Bone marrow (tissue), 2 donors: ENCODE data around the gene KRTAP4-9.
A peak's percentile ranks its signal among the peaks of the same experiment; 100 is the strongest.
"Not testable (repeated sequence)": the region's sequence is repeated elsewhere in the genome, so short reads cannot be mapped to it uniquely, and the experiment has no call there.

Experiments
- DNase-seq, 2 donors: peaks; one replicate each; lab custom pipeline; 2025; lab: John Stamatoyannopoulos, UW

KRTAP4-9 gene

DNA sequence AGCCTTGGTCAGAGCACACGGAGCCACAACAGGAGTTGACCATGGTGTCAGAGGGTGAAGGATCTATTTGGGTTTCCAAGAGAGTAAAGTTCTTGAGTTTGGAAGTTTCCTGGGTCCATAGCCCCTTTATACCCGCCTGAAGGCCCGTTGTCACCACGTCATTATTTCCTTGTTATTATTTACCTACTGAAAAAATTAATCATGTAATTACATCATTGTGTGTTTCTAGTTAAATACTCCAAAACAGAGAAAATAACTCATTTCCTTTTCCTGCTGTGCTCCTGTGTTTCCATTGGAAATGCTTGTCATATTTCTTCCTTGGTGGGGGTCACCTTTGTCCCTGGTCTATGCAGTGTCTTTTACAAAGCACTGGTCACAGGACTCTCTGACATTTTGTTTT lies 7.1 kb upstream of the KRTAP4-9 start, which contains the start of gene KRTAP4-8:
KRTAP4-8 (minus strand) TSS at position 101 of the 400 bp plus-strand sequence; CDS start at position 43, 58 bp downstream.
- DNase-seq, result no peak

DNA sequence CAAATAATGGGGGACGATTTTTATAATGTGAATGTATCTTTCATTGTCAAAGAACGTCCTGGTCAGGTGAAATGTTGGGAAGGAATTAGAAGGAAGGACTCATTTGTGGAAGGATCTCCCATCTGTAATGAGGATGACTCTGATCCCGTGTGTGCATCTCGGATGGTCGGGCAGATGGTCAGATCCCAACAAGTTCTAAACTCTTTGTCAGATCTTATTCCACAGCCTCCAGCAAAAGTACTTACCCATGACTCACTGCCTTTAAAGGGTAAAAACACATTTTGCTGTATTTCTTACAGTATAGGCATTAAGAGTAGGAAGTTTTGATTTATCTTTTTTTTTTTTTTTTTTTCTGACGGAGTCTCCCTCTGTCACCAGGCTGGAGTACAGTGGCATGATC lies 6.7 kb upstream of the KRTAP4-9 start:
- DNase-seq, result no peak

DNA sequence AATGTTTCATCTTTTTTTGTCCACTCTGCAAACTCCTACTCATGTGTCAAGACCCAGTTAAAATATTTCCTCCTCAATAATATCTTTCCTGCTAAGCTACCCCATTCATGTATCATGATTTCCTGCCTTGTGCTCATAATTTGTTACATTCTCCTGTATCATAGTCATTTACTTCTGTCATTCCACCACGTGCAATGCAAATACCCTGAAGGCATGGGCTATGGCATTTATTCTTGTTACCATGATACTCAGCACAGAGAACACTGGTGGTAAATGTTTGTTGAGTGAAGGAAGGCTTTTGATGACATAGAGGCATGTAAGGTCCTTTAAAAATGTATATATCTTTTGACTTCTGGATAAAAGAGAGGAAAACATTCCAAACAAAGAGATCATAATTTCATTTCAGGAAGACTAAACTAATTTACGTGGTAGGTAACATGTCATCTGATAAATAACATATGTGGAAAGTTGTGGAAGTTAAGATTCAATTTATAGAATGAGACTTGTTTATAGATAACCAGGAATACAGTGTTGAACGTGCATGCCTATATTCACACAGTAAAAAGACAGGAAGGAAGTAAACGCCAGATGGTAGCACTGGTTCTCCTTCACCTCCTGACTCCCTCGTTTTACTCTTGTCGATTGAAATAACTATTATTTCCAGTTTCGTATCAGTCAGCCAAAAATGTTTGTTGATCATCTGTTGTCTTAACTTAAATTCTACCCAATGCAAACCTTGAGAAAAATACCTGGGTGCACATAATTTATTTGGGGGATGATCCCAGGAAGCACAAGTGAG lies 5.3 kb upstream of the KRTAP4-9 start:
- DNase-seq, result peak in 1 of 2 donors; percentile 29

DNA sequence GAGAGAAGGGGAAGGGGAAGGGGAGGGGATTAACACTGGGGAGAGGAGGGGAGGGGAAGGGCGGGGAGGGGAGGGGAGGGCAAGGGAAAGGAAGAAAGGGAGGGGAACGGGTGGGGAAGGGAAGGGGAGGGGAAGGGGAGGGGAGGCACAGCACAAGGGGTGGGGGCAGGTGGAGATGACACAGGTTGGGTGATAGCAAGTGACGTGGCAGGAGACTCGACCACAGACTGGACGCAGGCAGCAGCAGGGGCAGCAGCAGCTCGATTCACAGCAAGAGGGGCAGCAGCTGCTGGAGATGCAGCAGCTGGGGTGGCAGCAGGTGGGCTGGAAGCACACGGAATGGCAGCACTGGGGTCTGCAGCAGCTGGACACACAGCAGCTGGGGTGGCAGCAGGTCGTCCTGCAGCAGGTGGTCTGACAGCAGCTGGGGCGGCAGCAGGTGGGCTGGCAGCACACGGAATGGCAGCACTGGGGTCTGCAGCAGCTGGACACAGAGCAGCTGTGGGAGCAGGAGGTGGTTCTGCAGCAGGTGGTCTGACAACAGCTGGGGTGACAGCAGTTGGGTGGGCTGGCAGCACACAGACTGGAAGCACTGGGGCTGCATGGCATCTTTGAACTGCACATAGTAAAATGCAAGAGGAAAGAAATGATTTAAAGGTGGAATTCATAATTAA lies 3.5 kb upstream of the KRTAP4-9 start, which contains the start of gene KRTAP4-16:
KRTAP4-16 (minus strand) TSS at position 624 of the 674 bp plus-strand sequence; CDS start at position 624, 0 bp downstream.
- DNase-seq, result no peak

DNA sequence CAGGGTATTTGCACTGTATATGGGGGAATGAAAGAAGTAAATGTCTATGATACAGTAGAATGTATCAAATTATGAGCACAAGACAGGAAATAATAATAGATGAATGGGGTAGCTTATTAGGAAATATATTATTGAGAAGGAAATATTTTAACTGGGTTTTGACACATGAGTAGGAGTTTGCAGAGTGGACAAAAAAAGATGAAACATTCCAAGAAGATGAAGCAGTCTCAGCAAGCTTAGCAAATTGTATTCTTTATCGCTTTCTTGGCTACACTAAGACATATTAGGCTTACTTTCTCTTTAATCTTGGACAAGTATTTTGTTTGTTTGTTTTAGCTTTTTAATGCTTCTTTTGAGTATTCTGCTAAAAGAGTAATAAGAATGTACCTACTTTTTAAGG lies 1.3 kb upstream of the KRTAP4-9 start:
- no peak for DNase-seq

DNA sequence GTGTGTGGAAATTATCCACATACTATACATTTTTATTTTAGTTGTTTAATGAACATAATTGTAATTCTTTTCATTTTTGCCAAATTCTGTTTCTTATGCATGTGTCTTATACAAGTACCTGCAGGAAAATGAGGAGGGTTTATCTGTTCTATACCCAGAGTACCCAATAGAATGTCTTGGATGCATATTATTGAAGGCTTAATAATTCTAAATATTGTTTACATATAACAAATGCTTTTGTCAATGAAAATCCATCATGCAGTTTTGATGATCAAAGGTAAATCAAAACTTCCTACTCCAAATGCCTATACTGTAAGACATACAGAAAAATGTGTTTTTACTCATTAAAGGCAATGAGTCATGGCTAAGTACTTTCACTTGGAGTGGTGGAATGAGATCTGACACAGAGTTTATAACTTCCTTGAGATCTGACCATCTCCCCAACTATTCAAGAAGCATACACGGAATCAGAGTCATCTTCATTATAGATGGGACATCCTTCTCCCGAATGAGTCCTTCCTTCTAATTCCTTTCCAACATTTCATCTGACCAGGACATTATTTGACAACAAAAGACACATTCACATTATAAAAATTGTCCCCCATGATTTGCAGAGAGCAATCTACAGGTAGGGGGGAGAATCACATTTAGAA lies 677 bp upstream of the KRTAP4-9 start:
- DNase-seq, result not testable (repeated sequence)

DNA sequence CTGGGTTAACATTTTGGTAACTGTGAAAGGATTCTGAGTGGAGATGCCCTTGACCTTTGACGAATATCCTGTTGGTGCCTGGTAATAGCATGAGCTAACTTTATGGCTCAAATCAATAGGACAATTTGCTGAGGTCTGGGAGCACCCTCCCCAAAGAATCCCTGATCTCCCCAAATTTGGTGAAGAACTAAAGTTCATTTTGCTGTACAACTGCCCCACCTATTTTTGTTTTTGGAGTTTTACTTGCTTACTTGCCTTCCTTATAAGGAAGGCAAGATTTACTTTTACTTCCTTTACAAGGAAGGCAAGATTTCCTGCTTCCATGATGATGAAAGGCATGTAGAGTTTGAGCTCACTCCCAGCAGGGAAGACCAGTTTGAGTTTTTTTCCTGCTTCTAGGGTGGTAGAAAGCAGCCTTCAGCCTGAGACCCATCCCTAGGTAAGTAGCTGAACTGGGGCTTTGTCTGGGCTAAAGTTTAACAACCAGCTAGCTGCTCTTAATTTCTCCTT lies 2.8 kb downstream of the KRTAP4-9 start:
- no peak for DNase-seq

DNA sequence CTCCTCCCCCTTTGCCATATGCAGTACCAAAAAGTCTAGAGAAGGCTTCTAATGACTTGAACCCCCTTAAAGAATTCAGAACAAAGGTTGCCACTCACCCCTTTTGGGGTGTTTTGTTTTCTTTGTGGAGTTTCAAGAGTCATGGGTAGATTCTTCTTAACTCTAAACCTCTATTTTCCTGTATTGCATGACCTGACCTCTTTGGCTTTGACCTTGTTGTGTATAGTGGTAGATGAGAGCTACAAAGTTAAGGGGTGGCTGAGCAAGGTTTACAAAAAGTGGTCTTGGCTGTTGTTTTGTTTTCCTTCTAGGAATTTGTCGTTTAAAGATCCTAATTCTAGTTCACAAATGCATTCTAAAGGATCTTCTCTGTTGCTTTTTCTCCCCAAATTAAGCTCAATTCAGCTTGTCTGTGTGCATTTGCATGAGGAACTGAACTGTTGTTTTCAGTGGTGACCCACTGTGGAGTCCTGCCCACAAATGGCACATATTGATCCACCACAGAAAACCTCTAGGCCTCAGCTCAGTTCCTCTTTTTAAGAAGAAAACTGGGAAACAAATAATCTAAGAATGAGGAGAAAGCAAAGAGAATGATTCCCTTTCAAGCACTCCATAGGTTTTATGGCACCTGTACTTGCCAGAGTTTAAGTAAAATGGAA lies 3.7 kb downstream of the KRTAP4-9 start:
- not testable (repeated sequence) for DNase-seq

DNA sequence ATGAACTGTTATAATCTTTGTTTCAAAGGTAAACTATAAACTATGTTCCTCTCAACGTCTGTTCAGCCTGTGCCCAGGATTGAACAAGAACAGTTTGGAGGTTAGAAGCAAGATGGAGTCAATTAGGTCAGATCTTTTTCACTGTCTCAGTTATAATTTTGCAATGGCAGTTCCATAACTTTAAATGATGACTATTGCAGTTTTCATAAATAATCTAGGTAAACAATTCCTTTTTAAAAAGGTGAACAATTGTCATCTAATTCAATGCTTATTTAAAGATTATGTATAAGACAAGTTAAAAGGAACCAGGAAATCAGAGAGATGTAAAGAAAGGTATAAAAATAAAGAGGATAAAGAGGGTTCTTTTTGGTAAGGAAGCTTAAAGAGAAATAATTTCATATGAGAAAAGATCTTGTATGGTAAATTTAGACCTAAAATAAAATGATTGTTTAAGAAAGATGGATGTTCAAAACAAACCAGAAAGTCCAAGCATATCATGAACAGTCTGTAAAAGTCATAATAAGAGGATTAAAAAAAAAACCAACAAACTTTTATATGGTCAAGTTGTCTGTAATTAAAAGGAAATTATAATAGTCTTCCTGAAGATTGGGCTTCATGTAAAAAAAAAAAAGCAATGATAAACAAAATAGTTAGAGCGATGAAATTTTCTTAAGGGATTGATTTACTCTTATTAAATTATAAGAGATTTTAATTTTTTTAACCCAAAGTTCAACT lies 6.1 kb downstream of the KRTAP4-9 start:
- DNase-seq, result no peak

DNA sequence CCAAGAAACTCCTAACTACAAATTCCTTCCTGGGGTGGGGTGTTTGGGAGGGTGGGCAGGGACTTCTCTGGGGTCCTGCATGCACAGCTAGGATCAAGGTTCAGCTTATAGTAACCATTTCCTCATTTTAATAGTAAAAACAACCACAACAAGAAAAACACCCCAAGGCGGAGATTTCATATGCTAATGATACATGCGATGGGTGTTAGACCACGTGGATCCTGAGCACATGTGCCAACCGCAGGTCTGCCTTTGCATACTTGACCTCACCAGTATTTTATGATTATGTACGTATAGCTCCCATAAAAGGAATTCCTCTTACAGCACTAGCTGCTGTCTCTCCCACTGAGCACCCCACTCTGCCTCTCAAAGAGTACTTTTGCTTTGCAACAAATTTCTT lies 11.1 kb downstream of the KRTAP4-9 start:
- DNase-seq, result no peak

DNA sequence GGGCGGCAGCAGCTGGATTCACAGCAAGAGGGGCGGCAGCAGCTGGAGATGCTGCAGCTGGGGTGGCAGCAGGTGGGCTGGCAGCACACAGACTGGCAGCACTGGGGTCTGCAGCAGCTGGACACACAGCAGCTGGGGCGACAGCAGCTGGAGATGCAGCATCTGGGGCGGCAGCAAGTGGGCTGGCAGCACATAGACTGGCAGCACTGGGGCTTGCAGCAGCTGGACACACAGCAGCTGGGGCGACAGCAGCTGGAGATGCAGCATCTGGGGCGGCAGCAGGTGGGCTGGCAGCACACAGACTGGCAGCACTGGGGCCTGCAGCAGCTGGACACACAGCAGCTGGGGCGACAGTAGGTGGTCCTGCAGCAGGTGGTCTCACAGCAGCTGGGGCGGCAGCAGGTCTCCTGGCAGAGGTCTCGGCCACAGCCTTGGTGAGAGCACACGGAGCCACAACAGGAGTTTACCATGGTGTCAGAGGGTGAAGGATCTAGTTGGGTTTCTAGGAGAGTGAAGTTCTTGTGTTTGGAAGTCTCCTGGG lies 12.7 kb downstream of the KRTAP4-9 start, which contains the start of gene KRTAP4-11:
KRTAP4-11 (minus strand) TSS at position 528 of the 541 bp plus-strand sequence; CDS start at position 470, 58 bp downstream.
- DNase-seq, result not testable (repeated sequence)

DNA sequence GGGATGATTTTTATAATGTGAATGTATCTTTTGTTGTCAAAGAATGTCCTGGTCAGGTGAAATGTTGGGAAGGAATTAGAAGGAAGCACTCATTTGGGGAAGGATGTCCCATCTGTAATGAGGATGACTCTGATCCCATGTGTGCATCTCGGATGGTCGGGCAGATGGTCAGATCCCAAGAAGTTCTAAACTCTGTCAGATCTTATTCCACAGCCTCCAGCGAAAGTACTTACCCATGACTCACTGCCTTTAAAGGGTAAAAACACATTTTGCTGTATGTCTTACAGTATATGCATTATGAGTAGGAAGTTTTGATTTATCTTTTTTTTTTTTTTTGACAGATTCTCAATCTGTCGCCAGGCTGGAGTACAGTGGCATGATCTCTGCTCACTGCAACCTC lies 13.5 kb downstream of the KRTAP4-9 start:
- DNase-seq, result no peak

DNA sequence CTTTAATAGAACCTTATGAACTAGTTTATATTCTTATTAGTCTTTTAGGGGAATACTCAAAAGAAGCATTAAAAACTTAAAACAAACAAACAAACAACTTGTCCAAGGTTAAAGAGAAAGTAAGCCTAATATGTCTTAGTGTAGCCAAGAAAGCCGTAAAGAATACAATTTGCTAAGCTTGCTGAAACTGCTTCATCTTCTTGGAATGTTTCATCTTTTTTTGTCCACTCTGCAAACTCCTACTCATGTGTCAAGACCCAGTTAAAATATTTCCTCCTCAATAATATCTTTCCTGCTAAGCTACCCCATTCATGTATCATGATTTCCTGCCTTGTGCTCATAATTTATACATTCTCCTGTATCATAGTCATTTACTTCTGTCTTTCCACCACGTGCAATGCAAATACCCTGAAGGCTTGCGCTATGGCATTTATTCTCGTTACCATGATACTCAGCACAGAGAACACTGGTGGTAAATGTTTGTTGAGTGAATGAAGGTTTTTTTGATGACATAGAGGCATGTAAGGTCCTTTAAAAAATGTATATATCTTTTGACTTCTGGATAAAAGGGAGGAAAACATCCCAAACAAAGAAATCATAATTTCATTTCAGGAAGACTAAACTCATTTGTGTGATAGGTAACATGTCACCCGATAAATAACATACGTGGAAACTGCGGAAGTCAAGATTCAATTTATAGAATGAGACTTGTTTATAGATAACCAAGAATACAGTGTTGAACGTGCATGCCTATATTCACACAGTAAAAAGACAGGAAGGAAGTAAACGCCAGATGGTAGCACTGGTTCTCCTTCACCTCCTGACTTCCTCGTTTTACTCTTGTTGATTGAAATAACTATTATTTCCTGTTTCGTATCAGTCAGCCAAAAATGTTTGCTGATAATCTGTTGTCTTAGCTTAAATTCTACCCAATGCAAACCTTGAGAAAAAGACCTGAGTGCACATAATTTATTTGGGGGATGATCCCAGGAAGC lies 14.8 kb downstream of the KRTAP4-9 start:
- DNase-seq, result peak in 1 of 2 donors; percentile 84

DNA sequence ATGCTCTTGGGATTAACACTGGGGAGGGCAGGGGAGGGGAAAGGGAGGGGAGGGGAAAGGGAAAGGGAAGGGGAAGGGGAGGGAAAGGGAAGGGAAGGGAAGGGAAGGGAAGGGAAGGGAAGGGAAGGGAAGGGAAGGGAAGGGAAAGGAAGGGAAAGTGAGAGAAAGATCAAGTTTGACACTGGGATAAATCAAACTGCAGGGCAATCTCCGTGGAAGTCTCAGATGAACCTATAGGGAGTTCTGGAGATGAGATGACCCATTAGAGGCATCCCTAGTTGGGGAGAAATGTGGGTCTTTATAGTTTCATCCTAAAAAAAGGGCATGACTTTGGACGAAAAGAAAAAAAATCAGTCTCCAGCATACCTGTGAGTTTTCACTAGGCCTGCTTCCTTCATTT lies 16.6 kb downstream of the KRTAP4-9 start:
- no peak for DNase-seq

DNA sequence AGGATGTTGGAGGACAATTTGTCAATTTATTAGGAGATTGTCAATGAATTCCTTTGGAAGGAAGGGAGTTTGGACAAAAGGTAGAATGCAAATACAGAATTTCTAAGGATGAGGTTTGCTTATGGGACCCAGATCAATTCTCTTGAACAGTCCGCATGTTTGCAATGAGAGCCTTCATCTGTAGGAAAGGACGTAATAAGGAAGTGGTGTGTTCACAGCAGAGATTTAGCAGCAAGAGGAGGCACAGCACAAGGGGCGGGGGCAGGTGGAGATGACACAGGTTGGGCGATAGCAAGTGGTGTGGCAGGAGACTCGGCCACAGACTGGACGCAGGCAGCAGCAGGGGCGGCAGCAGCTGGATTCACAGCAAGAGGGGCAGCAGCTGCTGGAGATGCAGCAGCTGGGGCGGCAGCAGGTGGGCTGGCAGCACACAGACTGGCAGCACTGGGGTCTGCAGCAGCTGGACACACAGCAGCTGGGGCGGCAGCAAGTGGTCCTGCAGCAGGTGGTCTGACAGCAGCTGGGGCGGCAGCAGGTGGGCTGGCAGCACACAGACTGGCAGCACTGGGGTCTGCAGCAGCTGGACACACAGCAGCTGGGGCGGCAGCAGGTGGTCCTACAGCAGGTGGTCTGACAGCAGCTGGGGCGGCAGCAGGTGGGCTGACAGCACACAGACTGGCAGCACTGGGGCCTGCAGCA lies 18.3 kb downstream of the KRTAP4-9 start:
- DNase-seq, result not testable (repeated sequence)

DNA sequence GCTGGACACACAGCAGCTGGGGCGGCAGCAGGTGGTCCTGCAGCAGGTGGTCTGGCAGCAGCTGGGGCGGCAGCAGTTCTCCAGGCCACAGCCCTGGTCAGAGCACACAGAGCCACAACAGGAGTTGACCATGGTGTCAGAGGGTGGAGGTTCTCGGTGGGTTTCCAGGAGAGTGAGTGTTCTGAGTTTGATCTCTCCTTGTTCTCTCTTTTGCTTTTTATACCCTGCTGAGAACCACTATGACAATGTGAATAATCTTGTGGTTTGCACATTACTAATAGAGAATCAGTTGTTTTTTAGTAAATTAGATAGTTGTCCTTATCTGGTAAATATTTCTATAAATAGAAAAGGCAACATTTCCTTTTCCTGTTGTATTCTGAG lies 18.8 kb downstream of the KRTAP4-9 start, which contains the start of gene KRTAP4-12:
KRTAP4-12 (minus strand) TSS at position 192 of the 381 bp plus-strand sequence; CDS start at position 132, 60 bp downstream.
- not testable (repeated sequence) for DNase-seq

DNA sequence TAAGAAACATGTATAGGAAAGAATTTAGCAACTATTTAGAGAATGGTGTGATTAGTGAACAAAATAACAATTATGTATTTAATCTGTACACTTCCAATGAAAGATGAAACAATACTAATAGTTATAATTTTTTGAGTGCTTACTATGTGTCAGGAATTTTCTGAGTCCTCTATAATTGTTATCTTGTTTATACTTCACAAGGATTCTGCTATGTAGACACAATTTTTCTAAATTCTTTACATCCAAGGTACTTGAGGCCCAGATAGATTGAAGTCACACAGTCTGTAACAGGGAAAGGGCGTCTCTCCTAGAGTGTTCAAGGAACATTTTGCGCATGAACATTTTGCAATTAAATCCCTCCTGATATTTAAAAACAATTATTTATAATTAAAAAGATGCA lies 19.9 kb downstream of the KRTAP4-9 start:
- no peak for DNase-seq

DNA sequence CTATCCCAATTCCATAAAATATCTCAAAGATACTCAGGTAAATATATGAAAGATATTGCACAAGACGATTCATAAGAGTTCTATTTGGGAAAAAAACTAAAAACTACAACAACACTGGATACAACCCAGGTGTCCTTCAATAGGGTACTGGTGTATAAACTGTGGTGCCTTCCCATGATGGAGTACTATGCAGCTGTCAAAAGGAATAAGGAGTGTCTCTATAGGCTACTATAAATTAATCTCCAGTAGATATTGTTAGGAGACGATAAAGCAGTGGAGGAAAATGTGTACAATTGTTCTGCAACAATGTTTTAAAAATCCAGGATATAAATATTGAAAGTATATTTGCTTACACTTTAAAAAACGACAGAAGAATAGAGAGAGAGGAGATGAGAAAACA lies 21.2 kb downstream of the KRTAP4-9 start:
- DNase-seq, result no peak

DNA sequence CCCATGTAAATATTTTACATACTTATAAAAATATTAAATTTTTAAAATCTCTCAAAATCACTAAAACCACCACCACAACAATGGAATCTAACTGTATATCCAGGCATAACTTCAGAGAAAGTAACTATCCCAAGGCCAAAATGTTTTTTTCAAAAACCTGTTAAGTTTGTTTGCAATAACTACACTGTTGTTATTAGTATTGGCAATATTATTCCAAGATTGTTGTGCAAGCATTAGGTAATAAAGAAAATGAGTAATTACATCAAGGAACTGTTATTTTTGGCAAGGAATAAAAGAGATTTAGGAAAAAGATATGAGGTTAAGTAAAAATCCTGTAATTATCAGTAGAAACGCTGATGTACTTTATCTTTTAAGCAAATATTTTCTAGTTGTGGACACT lies 22.2 kb downstream of the KRTAP4-9 start:
- no peak for DNase-seq
